22Rv1 (cell line): ENCODE data around the gene CBR3.

Source experiments
- CTCF ChIP-seq: fragments of 450-650 bp; IDR thresholded peaks from 2 replicates; pipeline ENCODE4 v1.5.1; 2017; ENCODE audit warnings: mild to moderate bottlenecking
- ZFX ChIP-seq: fragments of 450-650 bp; IDR thresholded peaks from 2 replicates; pipeline ENCODE4 v1.6.1; 2017; ENCODE audit warnings: antibody characterized with exemption, borderline replicate concordance

- TF ChIP-seq CTCF (no peak), ZFX (no peak)
Observed at GRCh38 chr21:36097427-36098181, 37.3 kb upstream of the CBR3 start.
